Measurements from ENCODE around the gene TMEM51.

DNA sequence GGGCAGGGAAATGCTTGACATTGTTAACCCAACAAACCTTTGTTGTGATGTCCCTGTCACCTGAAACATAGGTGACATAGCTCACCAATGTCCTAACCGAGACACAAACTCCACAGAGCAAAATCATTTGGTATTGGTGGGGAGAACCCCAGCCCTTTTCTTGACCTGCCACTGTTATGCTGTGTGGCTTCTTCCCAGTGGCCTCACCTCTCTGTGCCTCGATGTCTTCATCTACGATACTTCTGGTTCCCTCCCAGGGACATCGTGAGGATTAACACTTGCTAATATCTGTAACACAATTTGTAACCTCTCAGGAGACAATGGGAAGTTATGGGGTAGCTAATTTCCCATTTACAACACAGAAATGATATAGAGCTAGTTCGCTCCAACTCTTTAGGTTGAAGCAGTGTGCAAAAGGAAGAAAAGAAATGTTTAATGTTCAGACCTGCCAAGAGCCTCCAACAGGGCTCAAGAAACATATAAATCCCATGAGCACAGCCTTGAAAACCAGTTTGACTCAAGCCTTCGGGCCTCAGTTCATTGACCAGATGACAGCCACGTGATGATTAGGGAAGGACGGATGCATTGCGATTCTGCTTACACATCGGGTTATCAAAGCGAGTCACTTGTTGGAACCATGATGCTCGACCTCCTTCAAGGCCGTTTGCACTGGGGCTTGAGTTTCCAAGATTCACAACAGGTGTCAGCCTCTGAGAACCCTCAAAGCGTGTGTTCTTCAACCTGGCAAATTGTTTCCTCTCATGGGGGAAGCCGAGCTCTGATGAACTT, 37.8 kb upstream of the TMEM51 start:
- TF ChIP-seq, protein P1, sequence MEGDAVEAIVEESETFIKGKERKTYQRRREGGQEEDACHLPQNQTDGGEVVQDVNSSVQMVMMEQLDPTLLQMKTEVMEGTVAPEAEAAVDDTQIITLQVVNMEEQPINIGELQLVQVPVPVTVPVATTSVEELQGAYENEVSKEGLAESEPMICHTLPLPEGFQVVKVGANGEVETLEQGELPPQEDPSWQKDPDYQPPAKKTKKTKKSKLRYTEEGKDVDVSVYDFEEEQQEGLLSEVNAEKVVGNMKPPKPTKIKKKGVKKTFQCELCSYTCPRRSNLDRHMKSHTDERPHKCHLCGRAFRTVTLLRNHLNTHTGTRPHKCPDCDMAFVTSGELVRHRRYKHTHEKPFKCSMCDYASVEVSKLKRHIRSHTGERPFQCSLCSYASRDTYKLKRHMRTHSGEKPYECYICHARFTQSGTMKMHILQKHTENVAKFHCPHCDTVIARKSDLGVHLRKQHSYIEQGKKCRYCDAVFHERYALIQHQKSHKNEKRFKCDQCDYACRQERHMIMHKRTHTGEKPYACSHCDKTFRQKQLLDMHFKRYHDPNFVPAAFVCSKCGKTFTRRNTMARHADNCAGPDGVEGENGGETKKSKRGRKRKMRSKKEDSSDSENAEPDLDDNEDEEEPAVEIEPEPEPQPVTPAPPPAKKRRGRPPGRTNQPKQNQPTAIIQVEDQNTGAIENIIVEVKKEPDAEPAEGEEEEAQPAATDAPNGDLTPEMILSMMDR (IDR thresholded peaks at IDR 0.05) = no peak
- TF ChIP-seq, protein P2, sequence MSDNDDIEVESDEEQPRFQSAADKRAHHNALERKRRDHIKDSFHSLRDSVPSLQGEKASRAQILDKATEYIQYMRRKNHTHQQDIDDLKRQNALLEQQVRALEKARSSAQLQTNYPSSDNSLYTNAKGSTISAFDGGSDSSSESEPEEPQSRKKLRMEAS (CRISPR knock-in tag; IDR thresholded peaks at IDR 0.05) = no peak
- no peak for TF ChIP-seq ZNF423 (CRISPR knock-in tag; IDR thresholded peaks at IDR 0.05)
- no peak for TF ChIP-seq CREB1 (CRISPR knock-in tag; IDR thresholded peaks at IDR 0.05)
- no peak for TF ChIP-seq SMAD3 (CRISPR knock-in tag; IDR thresholded peaks at IDR 0.05; ENCODE audit: borderline replicate concordance)
- TF ChIP-seq, protein P3, sequence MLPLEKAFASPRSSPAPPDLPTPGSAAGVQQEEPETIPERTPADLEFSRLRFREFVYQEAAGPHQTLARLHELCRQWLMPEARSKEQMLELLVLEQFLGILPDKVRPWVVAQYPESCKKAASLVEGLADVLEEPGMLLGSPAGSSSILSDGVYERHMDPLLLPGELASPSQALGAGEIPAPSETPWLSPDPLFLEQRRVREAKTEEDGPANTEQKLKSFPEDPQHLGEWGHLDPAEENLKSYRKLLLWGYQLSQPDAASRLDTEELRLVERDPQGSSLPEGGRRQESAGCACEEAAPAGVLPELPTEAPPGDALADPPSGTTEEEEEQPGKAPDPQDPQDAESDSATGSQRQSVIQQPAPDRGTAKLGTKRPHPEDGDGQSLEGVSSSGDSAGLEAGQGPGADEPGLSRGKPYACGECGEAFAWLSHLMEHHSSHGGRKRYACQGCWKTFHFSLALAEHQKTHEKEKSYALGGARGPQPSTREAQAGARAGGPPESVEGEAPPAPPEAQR (CRISPR knock-in tag; IDR thresholded peaks at IDR 0.05) = no peak
- no peak for TF ChIP-seq ARID4B (CRISPR knock-in tag; IDR thresholded peaks at IDR 0.05; ENCODE audit: borderline replicate concordance)
- TF ChIP-seq FOXP1 (CRISPR knock-in tag; IDR thresholded peaks at IDR 0.05; ENCODE audit: borderline replicate concordance) = no peak
- no peak for TF ChIP-seq MYBL2 (CRISPR knock-in tag; IDR thresholded peaks at IDR 0.05)
